ENCODE measurements around the gene VAV3.
"Not testable (repeated sequence)": the region's sequence is repeated elsewhere in the genome, so short reads cannot be mapped to it uniquely, and the experiment has no call there.

VAV3 gene

GRCh38 chr1:107883562-107883961 is 81.4 kb downstream of the VAV3 start:
- DNase-seq: peak; percentile 8

- DNase-seq: no peak
These were observed 85.1 kb downstream of the VAV3 start for GRCh38 chr1:107879927-107880326.

GRCh38 chr1:107879346-107879745 is 85.6 kb downstream of the VAV3 start:
- DNase-seq: no peak

GRCh38 chr1:107877745-107878144 is 87.2 kb downstream of the VAV3 start:
- DNase-seq: no peak

GRCh38 chr1:107877092-107877491 is 87.9 kb downstream of the VAV3 start:
- no peak for DNase-seq

GRCh38 chr1:107875689-107876088 is 89.3 kb downstream of the VAV3 start:
- DNase-seq: no peak

- DNase-seq: no peak
These were observed 90.8 kb downstream of the VAV3 start for GRCh38 chr1:107874221-107874620.

GRCh38 chr1:107871687-107872395 is 93.1 kb downstream of the VAV3 start:
- no peak for DNase-seq

- DNase-seq: no peak
These were observed 93.7 kb downstream of the VAV3 start for GRCh38 chr1:107871259-107871658.

GRCh38 chr1:107870696-107871095 is 94.3 kb downstream of the VAV3 start:
- DNase-seq: no peak

GRCh38 chr1:107867897-107868296 is 97.1 kb downstream of the VAV3 start:
- no peak for DNase-seq

- no peak for DNase-seq
These were observed 97.6 kb downstream of the VAV3 start for GRCh38 chr1:107867422-107867821.

GRCh38 chr1:107866870-107867269 is 98.1 kb downstream of the VAV3 start:
- DNase-seq: no peak

- no peak for DNase-seq
These were observed 99.4 kb downstream of the VAV3 start for GRCh38 chr1:107865627-107866026.

GRCh38 chr1:107863342-107863741 is 101.6 kb downstream of the VAV3 start:
- no peak for DNase-seq

GRCh38 chr1:107862064-107862463 is 102.9 kb downstream of the VAV3 start:
- DNase-seq: no peak

GRCh38 chr1:107858323-107858722 is 106.7 kb downstream of the VAV3 start:
- DNase-seq: no peak

GRCh38 chr1:107851418-107851817 is 113.6 kb downstream of the VAV3 start:
- DNase-seq: no peak

- DNase-seq: not testable (repeated sequence)
These were observed 120.3 kb downstream of the VAV3 start for GRCh38 chr1:107844541-107845194.

- DNase-seq: no peak
These were observed 121.0 kb downstream of the VAV3 start for GRCh38 chr1:107843989-107844388.

GRCh38 chr1:107842241-107842640 is 122.7 kb downstream of the VAV3 start:
- DNase-seq: no peak

GRCh38 chr1:107840725-107841124 is 124.3 kb downstream of the VAV3 start:
- DNase-seq: no peak

GRCh38 chr1:107838056-107838455 is 126.9 kb downstream of the VAV3 start:
- DNase-seq: no peak

GRCh38 chr1:107835151-107835670 is 129.8 kb downstream of the VAV3 start:
- no peak for DNase-seq

GRCh38 chr1:107833061-107833460 is 131.9 kb downstream of the VAV3 start:
- no peak for DNase-seq
